ENCODE data around the gene FGFR1OP2.

FGFR1OP2 gene

DNA sequence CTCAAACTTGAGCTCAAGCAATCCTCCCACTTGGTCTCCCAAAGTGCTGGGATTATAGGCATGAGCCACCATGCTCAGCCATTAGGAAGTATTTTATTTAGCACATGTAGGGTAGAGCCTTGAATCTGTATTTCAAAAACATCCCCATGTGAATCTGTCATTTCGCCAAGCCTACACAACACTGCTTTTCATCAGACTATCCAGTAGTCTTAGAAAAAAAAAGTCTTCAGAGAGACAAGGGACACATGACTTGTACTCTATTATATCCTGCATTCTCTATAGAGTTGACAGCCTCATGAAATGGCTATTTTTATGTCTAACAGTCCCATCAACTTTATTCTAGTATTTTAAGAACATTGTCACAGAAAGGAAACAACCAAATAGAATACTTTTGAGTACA, 40.5 kb downstream of the FGFR1OP2 start:
- Histone ChIP-seq H3K36me3 (ENCODE audit: insufficient read depth, low read length) (no peaks in the 10 kb centered on the region), H3K4me1 (ENCODE audit: control insufficient read depth, insufficient read depth, low read length, unreplicated experiment) (no peaks in the 10 kb centered on the region)

DNA sequence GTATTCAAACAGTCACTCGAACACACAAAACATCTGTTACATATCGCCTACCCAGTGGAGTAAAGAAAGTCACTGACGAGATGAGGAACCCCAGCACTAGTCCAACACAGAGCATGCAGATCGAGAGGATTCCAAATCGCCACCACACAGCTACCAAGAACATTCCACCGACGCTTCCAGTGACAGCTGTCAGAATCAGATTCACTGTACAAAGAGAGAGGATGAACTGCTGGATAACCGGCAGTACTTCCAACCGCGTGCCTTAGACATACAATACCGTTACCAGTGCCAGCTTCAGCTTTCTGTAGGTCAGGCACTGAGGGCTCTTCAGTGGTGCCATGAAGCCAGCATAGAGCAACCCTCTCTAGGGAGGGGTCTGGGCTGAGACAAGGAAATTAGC, 41.5 kb downstream of the FGFR1OP2 start:
- no peaks in the 10 kb centered on the region for H3K36me3 ChIP-seq (ENCODE audit: insufficient read depth, low read length)
- H3K79me2 ChIP-seq (ENCODE audit: control insufficient read depth, insufficient read depth, low read length, unreplicated experiment) = no peaks in the 10 kb centered on the region
- no peak overlapping the region for H3K4me3 ChIP-seq (ENCODE audit: low read depth, low read length)
- no peaks in the 10 kb centered on the region for H3K27me3 ChIP-seq (ENCODE audit: insufficient read depth, low read length)
- no peak overlapping the region for H2AFZ ChIP-seq (ENCODE audit: low read length, unreplicated experiment)
- no peaks in the 10 kb centered on the region for H3K4me1 ChIP-seq (ENCODE audit: control insufficient read depth, insufficient read depth, low read length, unreplicated experiment)
- no peak overlapping the region for H3K27ac ChIP-seq (ENCODE audit: low read depth, low read length)

More for the DNA sequence above, 40.5 kb downstream of the FGFR1OP2 start:
- Histone ChIP-seq H2AFZ (ENCODE audit: low read length, unreplicated experiment) (no peak overlapping the region), H3K27ac (ENCODE audit: low read depth, low read length) (no peak overlapping the region), H3K4me3 (ENCODE audit: low read depth, low read length) (no peak overlapping the region), H3K27me3 (ENCODE audit: insufficient read depth, low read length) (no peaks in the 10 kb centered on the region), H3K79me2 (ENCODE audit: control insufficient read depth, insufficient read depth, low read length, unreplicated experiment) (no peaks in the 10 kb centered on the region)

DNA sequence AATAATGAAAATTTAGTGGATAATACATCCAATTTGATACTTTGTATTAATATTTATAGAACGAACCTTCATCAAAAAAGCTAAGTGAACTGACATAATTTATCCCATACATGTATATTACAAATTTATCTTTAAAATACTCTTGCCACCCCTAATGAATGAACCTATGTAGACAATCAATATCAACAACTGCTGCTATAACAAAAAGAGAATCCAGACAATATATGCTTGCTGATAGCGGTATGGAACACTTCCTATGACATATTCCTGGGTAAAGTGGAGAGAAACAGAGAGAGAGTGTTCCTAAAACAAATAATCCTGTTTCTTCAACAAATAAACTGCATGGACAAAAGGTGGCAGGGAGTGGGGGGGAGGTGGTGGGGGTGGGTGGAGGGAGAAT, 44.6 kb downstream of the FGFR1OP2 start:
- Histone ChIP-seq H3K4me3 (ENCODE audit: low read depth, low read length) (no peak overlapping the region), H3K27me3 (ENCODE audit: insufficient read depth, low read length) (no peaks in the 10 kb centered on the region), H3K27ac (ENCODE audit: low read depth, low read length) (no peak overlapping the region), H3K79me2 (ENCODE audit: control insufficient read depth, insufficient read depth, low read length, unreplicated experiment) (no peaks in the 10 kb centered on the region), H2AFZ (ENCODE audit: low read length, unreplicated experiment) (no peak overlapping the region), H3K36me3 (ENCODE audit: insufficient read depth, low read length) (no peaks in the 10 kb centered on the region; the same call in 1 of the 2 replicates), H3K4me1 (ENCODE audit: control insufficient read depth, insufficient read depth, low read length, unreplicated experiment) (peaks cover 7% of the 10 kb centered on the region)

- Histone ChIP-seq H3K27ac (ENCODE audit: low read depth, low read length) (no peak overlapping the region), H3K79me2 (ENCODE audit: control insufficient read depth, insufficient read depth, low read length, unreplicated experiment) (no peaks in the 10 kb centered on the region), H3K4me1 (ENCODE audit: control insufficient read depth, insufficient read depth, low read length, unreplicated experiment) (peaks cover 7% of the 10 kb centered on the region), H2AFZ (ENCODE audit: low read length, unreplicated experiment) (no peak overlapping the region), H3K27me3 (ENCODE audit: insufficient read depth, low read length) (no peaks in the 10 kb centered on the region), H3K4me3 (ENCODE audit: low read depth, low read length) (no peak overlapping the region), H3K36me3 (ENCODE audit: insufficient read depth, low read length) (no peaks in the 10 kb centered on the region; the same call in 1 of the 2 replicates)
These were observed 49.6 kb downstream of the FGFR1OP2 start for GRCh38 chr12:26987634-26988424.

DNA sequence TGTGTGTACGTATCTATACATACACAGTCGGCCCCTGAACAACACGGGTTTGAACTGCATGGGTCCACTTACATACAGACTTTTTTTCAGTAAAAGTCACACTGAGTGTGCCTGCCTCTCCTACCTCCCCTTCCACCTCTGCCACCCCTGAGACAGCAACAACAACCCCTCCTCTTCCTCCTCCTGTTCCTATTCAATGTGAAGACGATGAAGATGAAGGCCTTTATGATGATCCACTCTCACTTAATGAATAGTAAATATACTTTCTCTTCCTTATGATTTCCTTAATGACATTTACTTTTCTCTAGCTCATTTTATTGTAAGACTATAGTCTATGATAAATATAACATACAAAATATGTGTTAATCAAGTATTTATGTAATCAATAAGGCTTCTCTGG, 50.4 kb downstream of the FGFR1OP2 start:
- Histone ChIP-seq H3K4me1 (ENCODE audit: control insufficient read depth, insufficient read depth, low read length, unreplicated experiment) (peaks cover 7% of the 10 kb centered on the region), H3K36me3 (ENCODE audit: insufficient read depth, low read length) (no peaks in the 10 kb centered on the region; the same call in 1 of the 2 replicates), H2AFZ (ENCODE audit: low read length, unreplicated experiment) (no peak overlapping the region), H3K79me2 (ENCODE audit: control insufficient read depth, insufficient read depth, low read length, unreplicated experiment) (no peaks in the 10 kb centered on the region), H3K27me3 (ENCODE audit: insufficient read depth, low read length) (no peaks in the 10 kb centered on the region), H3K4me3 (ENCODE audit: low read depth, low read length) (no peak overlapping the region), H3K27ac (ENCODE audit: low read depth, low read length) (no peak overlapping the region)

GRCh38 chr12:26989873-26990272, 51.6 kb downstream of the FGFR1OP2 start:
- H3K27ac ChIP-seq (ENCODE audit: low read depth, low read length) = no peak overlapping the region
- no peak overlapping the region for H2AFZ ChIP-seq (ENCODE audit: low read length, unreplicated experiment)
- H3K27me3 ChIP-seq (ENCODE audit: insufficient read depth, low read length) = no peaks in the 10 kb centered on the region
- no peaks in the 10 kb centered on the region for H3K79me2 ChIP-seq (ENCODE audit: control insufficient read depth, insufficient read depth, low read length, unreplicated experiment)
- H3K4me1 ChIP-seq (ENCODE audit: control insufficient read depth, insufficient read depth, low read length, unreplicated experiment) = peaks cover 7% of the 10 kb centered on the region
- no peak overlapping the region for H3K4me3 ChIP-seq (ENCODE audit: low read depth, low read length)
- peaks cover 4% of the 10 kb centered on the region; the same call in 1 of the 2 replicates for H3K36me3 ChIP-seq (ENCODE audit: insufficient read depth, low read length)

- H3K27me3 ChIP-seq (ENCODE audit: insufficient read depth, low read length) = no peaks in the 10 kb centered on the region
- peaks cover 4% of the 10 kb centered on the region; the same call in 1 of the 2 replicates for H3K36me3 ChIP-seq (ENCODE audit: insufficient read depth, low read length)
- H3K4me1 ChIP-seq (ENCODE audit: control insufficient read depth, insufficient read depth, low read length, unreplicated experiment) = peaks cover 7% of the 10 kb centered on the region
- H3K4me3 ChIP-seq (ENCODE audit: low read depth, low read length) = no peak overlapping the region
- no peak overlapping the region for H3K27ac ChIP-seq (ENCODE audit: low read depth, low read length)
- H3K79me2 ChIP-seq (ENCODE audit: control insufficient read depth, insufficient read depth, low read length, unreplicated experiment) = no peaks in the 10 kb centered on the region
- no peak overlapping the region for H2AFZ ChIP-seq (ENCODE audit: low read length, unreplicated experiment)
These were observed 53.6 kb downstream of the FGFR1OP2 start for GRCh38 chr12:26991826-26992225.

GRCh38 chr12:26994109-26994508, 55.8 kb downstream of the FGFR1OP2 start:
- Histone ChIP-seq H3K36me3 (ENCODE audit: insufficient read depth, low read length) (peaks cover 4% of the 10 kb centered on the region; the same call in 1 of the 2 replicates), H3K27me3 (ENCODE audit: insufficient read depth, low read length) (no peaks in the 10 kb centered on the region), H2AFZ (ENCODE audit: low read length, unreplicated experiment) (no peak overlapping the region), H3K4me3 (ENCODE audit: low read depth, low read length) (no peak overlapping the region), H3K4me1 (ENCODE audit: control insufficient read depth, insufficient read depth, low read length, unreplicated experiment) (no peaks in the 10 kb centered on the region), H3K79me2 (ENCODE audit: control insufficient read depth, insufficient read depth, low read length, unreplicated experiment) (no peaks in the 10 kb centered on the region), H3K27ac (ENCODE audit: low read depth, low read length) (no peak overlapping the region)

- Histone ChIP-seq H3K4me3 (ENCODE audit: low read depth, low read length) (no peak overlapping the region), H3K27me3 (ENCODE audit: insufficient read depth, low read length) (no peaks in the 10 kb centered on the region), H3K4me1 (ENCODE audit: control insufficient read depth, insufficient read depth, low read length, unreplicated experiment) (no peaks in the 10 kb centered on the region), H3K27ac (ENCODE audit: low read depth, low read length) (no peak overlapping the region), H3K79me2 (ENCODE audit: control insufficient read depth, insufficient read depth, low read length, unreplicated experiment) (no peaks in the 10 kb centered on the region), H2AFZ (ENCODE audit: low read length, unreplicated experiment) (no peak overlapping the region), H3K36me3 (ENCODE audit: insufficient read depth, low read length) (peaks cover 4% of the 10 kb centered on the region; the same call in 1 of the 2 replicates)
These were observed 57.4 kb downstream of the FGFR1OP2 start for GRCh38 chr12:26995706-26996105.

DNA sequence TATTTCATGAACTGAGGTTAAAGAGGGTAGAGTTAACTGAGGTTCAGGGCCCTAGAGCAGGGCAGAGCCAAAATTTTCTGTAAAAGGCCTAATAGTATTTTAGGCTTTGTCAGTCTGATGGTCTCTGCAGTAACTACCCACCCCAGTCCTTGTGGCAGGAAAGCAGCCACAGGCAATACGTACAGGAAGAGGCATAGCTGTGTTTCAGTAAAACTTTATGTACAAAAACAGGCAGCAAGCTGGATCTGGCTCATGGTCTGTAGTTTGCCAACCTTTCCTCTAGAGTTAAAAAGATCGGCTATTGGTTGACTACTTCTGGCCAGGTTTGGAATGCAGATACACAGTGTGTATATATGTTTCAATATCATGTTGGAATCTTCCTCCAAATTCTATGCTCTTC, 58.7 kb downstream of the FGFR1OP2 start:
- H3K27me3 ChIP-seq (ENCODE audit: insufficient read depth, low read length) = no peaks in the 10 kb centered on the region
- H3K4me3 ChIP-seq (ENCODE audit: low read depth, low read length) = no peak overlapping the region
- peaks cover 4% of the 10 kb centered on the region; the same call in 1 of the 2 replicates for H3K36me3 ChIP-seq (ENCODE audit: insufficient read depth, low read length)
- no peaks in the 10 kb centered on the region for H3K4me1 ChIP-seq (ENCODE audit: control insufficient read depth, insufficient read depth, low read length, unreplicated experiment)
- no peaks in the 10 kb centered on the region for H3K79me2 ChIP-seq (ENCODE audit: control insufficient read depth, insufficient read depth, low read length, unreplicated experiment)
- no peak overlapping the region for H2AFZ ChIP-seq (ENCODE audit: low read length, unreplicated experiment)
- H3K27ac ChIP-seq (ENCODE audit: low read depth, low read length) = no peak overlapping the region

GRCh38 chr12:27000961-27001360, 62.7 kb downstream of the FGFR1OP2 start:
- peaks cover 6% of the 10 kb centered on the region for H3K79me2 ChIP-seq (ENCODE audit: control insufficient read depth, insufficient read depth, low read length, unreplicated experiment)
- H3K4me1 ChIP-seq (ENCODE audit: control insufficient read depth, insufficient read depth, low read length, unreplicated experiment) = no peaks in the 10 kb centered on the region
- no peaks in the 10 kb centered on the region for H3K36me3 ChIP-seq (ENCODE audit: insufficient read depth, low read length)

More at GRCh38 chr12:27000961-27001360, 62.7 kb downstream of the FGFR1OP2 start:
- Histone ChIP-seq H3K27me3 (ENCODE audit: insufficient read depth, low read length) (no peaks in the 10 kb centered on the region), H3K4me3 (ENCODE audit: low read depth, low read length) (no peak overlapping the region), H3K27ac (ENCODE audit: low read depth, low read length) (no peak overlapping the region), H2AFZ (ENCODE audit: low read length, unreplicated experiment) (no peak overlapping the region)
